Thyroid gland (tissue), 4 donors: ENCODE measurements around the gene NFKBIB.

Experiments
- POLR2A ChIP-seq, 2 donors: fragments of 450-650 bp; IDR thresholded peaks; one replicate each; pipeline ENCODE4 v1.6.1; 2017; ENCODE audit warnings: antibody characterized with exemption in 2 of 2, mild to moderate bottlenecking in 2 of 2, moderate library complexity in 1 of 2
- TF ChIP-seq, protein P1 (sequence below), 6 experiments: fragments of 200-600 bp in 3 of 6; fragments of 450-650 bp in 3 of 6; sonication (generic) in 3 of 6; IDR thresholded peaks; one replicate each; pipeline ENCODE4 v1.5.1; 2016 to 2019; ENCODE audit warnings: antibody characterized with exemption in 6 of 6, mild to moderate bottlenecking in 2 of 6, inconsistent platforms in 1 of 6, moderate library complexity in 1 of 6

GRCh38 chr19:38952395-38953165 is 52.8 kb downstream of the NFKBIB start:
- TF ChIP-seq, protein P1, sequence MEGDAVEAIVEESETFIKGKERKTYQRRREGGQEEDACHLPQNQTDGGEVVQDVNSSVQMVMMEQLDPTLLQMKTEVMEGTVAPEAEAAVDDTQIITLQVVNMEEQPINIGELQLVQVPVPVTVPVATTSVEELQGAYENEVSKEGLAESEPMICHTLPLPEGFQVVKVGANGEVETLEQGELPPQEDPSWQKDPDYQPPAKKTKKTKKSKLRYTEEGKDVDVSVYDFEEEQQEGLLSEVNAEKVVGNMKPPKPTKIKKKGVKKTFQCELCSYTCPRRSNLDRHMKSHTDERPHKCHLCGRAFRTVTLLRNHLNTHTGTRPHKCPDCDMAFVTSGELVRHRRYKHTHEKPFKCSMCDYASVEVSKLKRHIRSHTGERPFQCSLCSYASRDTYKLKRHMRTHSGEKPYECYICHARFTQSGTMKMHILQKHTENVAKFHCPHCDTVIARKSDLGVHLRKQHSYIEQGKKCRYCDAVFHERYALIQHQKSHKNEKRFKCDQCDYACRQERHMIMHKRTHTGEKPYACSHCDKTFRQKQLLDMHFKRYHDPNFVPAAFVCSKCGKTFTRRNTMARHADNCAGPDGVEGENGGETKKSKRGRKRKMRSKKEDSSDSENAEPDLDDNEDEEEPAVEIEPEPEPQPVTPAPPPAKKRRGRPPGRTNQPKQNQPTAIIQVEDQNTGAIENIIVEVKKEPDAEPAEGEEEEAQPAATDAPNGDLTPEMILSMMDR (IDR thresholded peaks at IDR 0.05) = peak in 1 of 6 experiments; percentile 12
- TF ChIP-seq POLR2A (IDR thresholded peaks at IDR 0.05) = no peak
